Transverse colon (tissue), 4 donors: ENCODE measurements around the gene MYO16.

ENCODE experiments used
- CTCF ChIP-seq, 5 experiments: fragments of 200-600 bp in 3 of 5; fragments of 450-650 bp in 2 of 5; sonication (generic) in 3 of 5; IDR thresholded peaks; 1 replicate in 2 of 5; 2 replicates in 3 of 5; pipeline ENCODE4 v1.5.1; 2016 to 2017; ENCODE audit warnings: antibody characterized with exemption in 5 of 5, inconsistent platforms in 3 of 5, mild to moderate bottlenecking in 2 of 5, moderate library complexity in 1 of 5
- POLR2AphosphoS5 ChIP-seq, 3 donors: sonication (generic); formaldehyde crosslinking; IDR thresholded peaks; one replicate each; pipeline ENCODE4 v1.6.1; 2016; ENCODE audit warnings: antibody characterized with exemption in 3 of 3

DNA sequence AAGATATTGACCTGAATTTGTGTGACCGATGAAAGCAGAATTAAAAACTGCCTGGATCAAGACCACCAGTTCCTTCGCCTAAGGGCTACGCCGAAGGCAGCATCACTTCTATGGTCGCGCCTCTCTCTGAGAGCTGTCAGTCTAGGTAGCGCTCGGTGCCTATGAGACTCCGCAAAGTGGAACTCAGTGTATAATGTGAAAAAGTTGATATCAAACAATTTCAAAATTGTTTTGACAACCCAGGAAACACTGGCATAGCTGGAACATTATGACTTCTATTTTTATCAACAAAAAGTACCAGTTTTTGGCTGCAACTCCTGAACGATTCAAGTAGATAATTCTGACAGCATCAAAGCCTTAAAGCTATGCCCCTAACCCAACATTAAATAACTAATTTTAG is 223.6 kb downstream of the MYO16 start:
- TF ChIP-seq CTCF (IDR thresholded peaks at IDR 0.05) (no peak), POLR2AphosphoS5 (IDR thresholded peaks at IDR 0.05) (no peak)
